HCT116 (cell line): Measurements from ENCODE around the gene NDUFB2.
"Not testable (repeated sequence)": the region's sequence is repeated elsewhere in the genome, so short reads cannot be mapped to it uniquely, and the experiment has no call there.

ENCODE experiments used
- ELF1 ChIP-seq: IDR thresholded peaks from 2 replicates; pipeline ENCODE4 v1.6.1; 2012; ENCODE audit warnings: low read depth, borderline replicate concordance
- EZH2 ChIP-seq: fragments of 200-600 bp; sonication (generic); IDR thresholded peaks from 2 replicates; pipeline ENCODE4 v1.6.1; 2017; ENCODE audit warnings: antibody characterized with exemption, mixed run types
- EZH2phosphoT487 ChIP-seq: fragments of 200-600 bp; IDR thresholded peaks from 2 replicates; pipeline ENCODE4 v1.6.1; 2018; ENCODE audit warnings: antibody characterized with exemption, borderline replicate concordance
- JUND ChIP-seq: IDR thresholded peaks from 2 replicates; pipeline ENCODE4 v1.6.1; 2012
- POLR2A ChIP-seq: IDR thresholded peaks from 2 replicates; pipeline ENCODE4 v1.7.0; 2011; ENCODE audit warnings: borderline replicate concordance; ENCODE audit not compliant: insufficient read depth, insufficient read length; ENCODE audit errors: extremely low read depth
- POLR2AphosphoS5 ChIP-seq: IDR thresholded peaks from 2 replicates; pipeline ENCODE4 v1.6.1; 2011; ENCODE audit warnings: mild to moderate bottlenecking, low read depth, low read length, moderate library complexity
- SIN3A ChIP-seq: IDR thresholded peaks from 2 replicates; pipeline ENCODE4 v1.6.1; 2012; ENCODE audit warnings: low read depth
- SP1 ChIP-seq: IDR thresholded peaks from 2 replicates; pipeline ENCODE4 v1.6.1; 2012; ENCODE audit warnings: low read depth
- TF ChIP-seq, protein P1 (sequence below), 3 experiments: fragments of 200-600 bp in 1 of 3; sonication (generic) in 1 of 3; IDR thresholded peaks in 2 of 3; conservative IDR thresholded peaks in 1 of 3; 2 replicates each; pipeline ENCODE4 v1.5.1; 2012 to 2017; ENCODE audit warnings: low read depth in 2 of 3, low read length in 2 of 3, antibody characterized with exemption in 1 of 3, borderline replicate concordance in 1 of 3, control low read depth in 1 of 3, mild to moderate bottlenecking in 1 of 3, mixed read lengths in 1 of 3, mixed run types in 1 of 3, moderate library complexity in 1 of 3; ENCODE audit not compliant: insufficient read depth in 1 of 3
- TF ChIP-seq, protein P2 (sequence below): IDR thresholded peaks from 2 replicates; pipeline ENCODE4 v1.6.1; 2012
- TF ChIP-seq, protein P3 (sequence below): IDR thresholded peaks from 2 replicates; pipeline ENCODE4 v1.6.1; 2012

DNA sequence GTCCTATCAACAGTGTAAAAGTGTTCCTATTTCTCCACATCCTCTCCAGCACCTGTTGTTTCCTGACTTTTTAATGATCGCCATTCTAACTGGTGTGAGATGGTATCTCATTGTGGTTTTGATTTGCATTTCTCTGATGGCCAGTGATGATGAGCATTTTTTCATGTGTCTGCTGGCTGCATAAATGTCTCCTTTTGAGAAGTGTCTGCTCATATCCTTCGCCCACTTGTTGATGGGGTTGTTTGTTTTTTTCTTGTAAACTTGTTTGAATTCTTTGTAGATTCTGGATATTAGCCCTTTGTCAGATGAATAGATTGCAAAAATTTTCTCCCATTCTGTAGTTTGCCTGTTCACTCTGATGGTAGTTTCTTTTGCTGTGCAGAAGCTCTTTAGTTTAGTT, 33.6 kb upstream of the NDUFB2 start:
- TF ChIP-seq, protein P1, sequence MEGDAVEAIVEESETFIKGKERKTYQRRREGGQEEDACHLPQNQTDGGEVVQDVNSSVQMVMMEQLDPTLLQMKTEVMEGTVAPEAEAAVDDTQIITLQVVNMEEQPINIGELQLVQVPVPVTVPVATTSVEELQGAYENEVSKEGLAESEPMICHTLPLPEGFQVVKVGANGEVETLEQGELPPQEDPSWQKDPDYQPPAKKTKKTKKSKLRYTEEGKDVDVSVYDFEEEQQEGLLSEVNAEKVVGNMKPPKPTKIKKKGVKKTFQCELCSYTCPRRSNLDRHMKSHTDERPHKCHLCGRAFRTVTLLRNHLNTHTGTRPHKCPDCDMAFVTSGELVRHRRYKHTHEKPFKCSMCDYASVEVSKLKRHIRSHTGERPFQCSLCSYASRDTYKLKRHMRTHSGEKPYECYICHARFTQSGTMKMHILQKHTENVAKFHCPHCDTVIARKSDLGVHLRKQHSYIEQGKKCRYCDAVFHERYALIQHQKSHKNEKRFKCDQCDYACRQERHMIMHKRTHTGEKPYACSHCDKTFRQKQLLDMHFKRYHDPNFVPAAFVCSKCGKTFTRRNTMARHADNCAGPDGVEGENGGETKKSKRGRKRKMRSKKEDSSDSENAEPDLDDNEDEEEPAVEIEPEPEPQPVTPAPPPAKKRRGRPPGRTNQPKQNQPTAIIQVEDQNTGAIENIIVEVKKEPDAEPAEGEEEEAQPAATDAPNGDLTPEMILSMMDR (IDR thresholded peaks at IDR 0.05 in 2 of 3, conservative IDR thresholded peaks at IDR 0.05 in 1 of 3; ENCODE audit: borderline replicate concordance in 1 of 3, insufficient read depth in 1 of 3, low read depth in 2 of 3, low read length in 2 of 3) = not testable (repeated sequence)
- not testable (repeated sequence) for TF ChIP-seq POLR2A, SP1, SIN3A, EZH2, POLR2AphosphoS5, EZH2phosphoT487, ELF1, JUND
- TF ChIP-seq, protein P2, sequence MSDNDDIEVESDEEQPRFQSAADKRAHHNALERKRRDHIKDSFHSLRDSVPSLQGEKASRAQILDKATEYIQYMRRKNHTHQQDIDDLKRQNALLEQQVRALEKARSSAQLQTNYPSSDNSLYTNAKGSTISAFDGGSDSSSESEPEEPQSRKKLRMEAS = not testable (repeated sequence)
- TF ChIP-seq, protein P3, sequence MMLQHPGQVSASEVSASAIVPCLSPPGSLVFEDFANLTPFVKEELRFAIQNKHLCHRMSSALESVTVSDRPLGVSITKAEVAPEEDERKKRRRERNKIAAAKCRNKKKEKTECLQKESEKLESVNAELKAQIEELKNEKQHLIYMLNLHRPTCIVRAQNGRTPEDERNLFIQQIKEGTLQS = not testable (repeated sequence)
